LoVo (cell line): Measurements from ENCODE around the gene FAM110C.
"Not testable (repeated sequence)": the region's sequence is repeated elsewhere in the genome, so short reads cannot be mapped to it uniquely, and the experiment has no call there.

Experiments used
- DNase-seq: peaks from one replicate; pipeline ENCODE4 v3.0.0-alpha.2; 2016; ENCODE audit warnings: low spot score

FAM110C gene

GRCh38 chr2:46471-47345 is at the start of gene FAM110C:
TSS of gene FAM110C (minus strand) at chr2:46505. CDS start at chr2:46385, 120 bp downstream.
- DNase-seq, result peak; percentile 53

GRCh38 chr2:92326-92725 is 46.0 kb upstream of the FAM110C start:
- no peak for DNase-seq

DNA sequence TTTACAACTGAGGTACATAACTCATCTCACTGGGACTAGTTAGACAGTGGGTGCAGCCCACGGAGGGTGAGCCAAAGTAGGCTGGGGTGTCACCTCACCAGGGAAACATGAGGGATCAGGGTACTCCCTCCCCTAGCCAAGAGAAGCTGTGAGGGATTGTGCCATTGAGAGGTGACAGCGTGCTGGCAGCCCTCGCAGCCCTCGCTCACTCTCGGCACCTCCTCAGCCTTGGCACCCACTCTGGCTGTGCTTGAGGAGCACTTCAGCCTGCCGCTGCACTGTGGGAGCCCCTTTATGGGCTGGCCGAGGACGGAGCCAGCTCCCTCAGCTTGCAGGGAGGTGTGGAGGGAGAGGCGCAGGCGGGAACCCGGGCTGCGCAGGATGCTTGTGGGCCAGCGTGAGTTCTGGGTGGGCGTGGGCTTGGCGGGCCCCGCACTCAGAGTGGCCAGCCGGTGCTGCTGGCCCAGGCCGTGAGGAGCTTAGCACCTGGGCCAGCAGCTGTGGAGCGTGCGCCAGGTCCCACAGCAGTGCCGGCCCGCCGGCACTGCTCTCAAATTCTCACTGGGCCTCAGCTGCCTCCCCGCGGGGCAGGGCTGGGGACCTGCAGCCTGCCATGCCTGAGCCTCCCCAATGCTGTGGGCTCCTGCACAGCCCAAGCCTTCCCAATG is 44.5 kb upstream of the FAM110C start:
- DNase-seq, result no peak

DNA sequence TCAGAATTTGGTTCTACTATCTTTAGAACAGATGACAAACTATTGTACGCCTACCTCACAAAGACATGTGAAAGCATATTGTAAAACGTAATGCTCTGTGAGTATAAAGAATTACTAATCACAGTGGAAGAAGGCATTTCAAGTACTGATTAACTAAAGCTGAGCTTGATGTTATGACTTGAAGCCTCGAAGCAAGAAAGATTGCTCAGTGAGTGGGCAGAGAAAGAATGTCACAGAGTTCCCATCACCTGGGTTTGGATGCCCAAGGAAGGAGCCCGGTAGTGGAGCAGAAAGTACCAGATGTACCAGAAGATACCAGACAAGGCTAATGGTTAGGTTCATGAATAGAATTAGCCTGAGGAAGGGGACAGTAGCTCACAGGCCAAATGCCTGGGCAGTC is 39.5 kb upstream of the FAM110C start:
- no peak for DNase-seq

GRCh38 chr2:84121-84520 is 37.8 kb upstream of the FAM110C start:
- DNase-seq, result no peak

DNA sequence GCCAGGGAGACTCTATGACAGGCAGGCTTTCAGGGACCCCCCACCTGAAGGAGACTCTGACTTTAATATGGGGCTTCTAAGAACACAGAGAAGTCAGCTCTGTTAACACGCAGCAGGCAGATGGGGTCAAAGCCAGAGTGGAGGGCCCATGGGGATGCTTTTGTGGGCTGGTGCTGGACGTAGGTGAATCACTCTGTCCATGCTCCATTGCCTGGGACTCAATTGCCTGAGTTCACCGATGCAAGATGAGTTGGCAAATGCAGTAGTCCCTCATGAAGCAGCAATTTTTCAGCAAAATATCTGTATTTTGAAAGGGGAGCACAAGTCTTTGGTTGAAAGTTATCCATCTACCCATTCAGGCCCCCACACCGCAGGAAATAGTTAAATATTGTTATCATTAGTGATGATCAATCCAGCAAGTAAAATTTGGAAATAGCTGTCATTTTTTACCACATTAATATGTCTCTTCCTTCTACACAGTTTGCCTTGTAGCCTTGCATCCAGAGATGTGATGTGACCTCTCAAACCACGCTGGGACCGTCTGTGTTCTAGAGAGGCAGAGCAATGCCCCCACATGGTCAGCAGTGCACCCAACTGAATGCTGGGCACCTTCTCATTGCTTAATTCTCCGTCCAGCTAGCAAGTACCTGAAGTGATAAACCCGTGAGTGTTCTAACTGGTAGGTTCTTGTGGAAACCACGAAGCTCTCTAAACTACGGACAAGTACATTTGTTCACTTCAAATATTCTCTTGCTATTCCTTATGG is 34.8 kb upstream of the FAM110C start:
- no peak for DNase-seq

DNA sequence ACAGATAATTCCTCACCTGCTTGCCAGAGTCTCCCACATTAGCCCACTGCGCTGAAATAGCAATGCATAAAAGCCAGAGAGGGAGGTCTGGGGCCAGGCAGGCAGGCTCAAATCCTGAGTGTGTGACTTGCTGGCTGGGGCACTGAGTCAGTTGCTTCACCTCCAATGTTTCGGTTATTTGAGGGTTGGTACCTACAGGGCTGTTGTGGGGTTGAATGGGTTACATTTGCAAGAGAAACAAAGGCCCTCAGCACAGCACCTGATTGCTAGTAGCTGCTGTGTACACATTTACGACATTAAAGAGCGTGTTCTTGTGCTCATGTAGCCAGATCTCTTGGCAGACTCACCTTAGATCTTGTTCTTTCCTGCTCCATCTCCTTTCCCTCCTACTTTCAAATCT is 34.1 kb upstream of the FAM110C start:
- no peak for DNase-seq

- no peak for DNase-seq
These were observed 25.2 kb upstream of the FAM110C start for GRCh38 chr2:71309-72035.

DNA sequence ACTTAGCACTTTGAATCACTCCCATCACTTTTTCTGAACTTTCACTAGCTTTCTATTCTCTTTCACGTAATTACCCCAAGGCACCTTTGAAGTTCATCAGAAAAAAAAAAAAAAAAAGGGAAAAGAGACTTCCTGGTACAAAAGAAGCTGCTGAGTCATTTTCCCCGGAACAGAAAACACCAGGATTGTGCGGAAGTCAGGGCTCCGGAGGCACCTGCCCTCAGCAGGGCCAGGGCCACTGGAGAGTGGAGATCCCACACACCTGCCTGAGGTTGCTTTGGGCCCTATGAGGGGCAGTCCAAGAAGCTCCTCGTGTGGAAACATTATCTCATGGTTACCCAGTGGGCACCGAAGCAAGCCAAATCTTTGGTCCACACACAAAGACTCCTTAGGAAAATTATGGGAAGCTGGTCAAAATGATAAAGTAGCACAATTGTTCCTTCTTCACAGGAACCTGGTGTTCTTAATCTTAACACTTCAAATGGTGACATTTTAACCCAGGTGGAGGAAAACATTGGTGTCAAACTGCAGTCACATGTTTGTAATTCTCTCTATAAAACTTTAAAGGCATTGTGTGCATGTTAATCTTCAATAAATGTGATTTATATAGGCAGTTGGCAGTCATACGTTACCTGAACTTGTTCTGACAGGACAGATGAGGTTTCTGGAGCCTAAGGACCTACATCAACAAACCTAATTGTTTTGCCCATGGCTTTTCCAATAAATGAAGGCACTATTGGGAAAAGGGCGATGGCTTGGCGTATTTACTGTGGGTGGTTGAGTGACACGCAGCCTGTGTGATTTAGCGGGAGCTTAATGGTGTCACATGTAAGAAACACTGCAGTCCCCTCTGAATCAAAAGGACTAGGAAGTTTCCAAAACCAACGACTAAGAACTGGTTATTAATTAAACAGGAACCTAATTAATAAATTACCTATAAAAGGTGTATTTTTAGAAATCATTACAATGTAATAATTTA is 23.4 kb upstream of the FAM110C start:
- peak; percentile 57 for DNase-seq

DNA sequence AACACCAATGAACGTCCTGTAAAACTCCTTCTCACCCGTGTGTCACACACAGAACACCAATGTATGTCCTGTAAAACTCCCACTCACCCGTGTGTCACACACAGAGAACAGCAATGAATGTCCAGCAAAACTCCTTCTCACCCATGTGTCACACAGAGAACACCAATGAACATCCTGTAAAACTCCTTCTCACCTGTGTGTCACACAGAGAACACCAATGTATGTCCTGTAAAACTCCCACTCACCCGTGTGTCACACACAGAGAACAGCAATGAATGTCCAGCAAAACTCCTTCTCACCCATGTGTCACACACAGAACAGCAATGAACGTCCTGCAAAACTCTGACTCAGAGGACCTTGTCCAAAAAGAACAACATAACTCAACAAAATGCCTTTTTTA is 22.3 kb upstream of the FAM110C start:
- DNase-seq, result not testable (repeated sequence)

DNA sequence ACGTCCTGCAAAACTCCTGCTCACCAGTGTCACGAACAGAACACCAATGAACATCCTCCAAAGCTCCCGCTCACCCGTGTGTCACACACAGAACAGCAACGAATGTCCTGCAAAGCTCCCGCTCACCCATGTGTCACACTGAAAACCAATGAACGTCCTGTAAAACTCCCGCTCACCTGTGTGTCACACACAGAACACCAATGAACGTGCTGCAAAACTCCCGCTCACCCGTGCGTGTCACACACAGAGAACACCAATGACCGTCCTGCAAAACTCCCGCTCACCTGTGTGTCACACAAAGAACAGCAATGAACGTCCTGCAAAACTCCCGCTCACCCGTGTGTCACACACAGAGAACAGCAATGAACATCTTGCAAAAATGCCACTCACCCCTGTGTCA is 20.5 kb upstream of the FAM110C start:
- DNase-seq, result no peak

DNA sequence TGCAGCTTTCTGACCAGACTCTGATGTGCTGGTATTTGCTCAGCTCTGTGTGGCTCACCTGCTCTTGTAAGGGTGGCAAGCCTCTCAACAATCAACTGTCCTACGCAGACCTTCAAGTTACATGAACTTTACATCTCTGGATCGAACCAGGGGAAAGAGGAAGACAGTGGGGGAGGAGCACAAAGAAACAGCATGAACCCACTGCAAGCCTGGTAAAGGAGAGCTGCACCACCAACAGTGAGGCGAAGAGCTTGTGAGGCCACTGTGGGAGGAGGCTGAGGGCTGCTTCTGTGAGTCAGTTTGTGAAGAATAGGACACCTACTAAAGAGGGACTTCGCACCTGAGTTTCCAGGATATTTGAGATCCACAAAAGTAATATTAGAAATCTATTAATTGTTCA is 18.8 kb upstream of the FAM110C start:
- DNase-seq, result no peak

DNA sequence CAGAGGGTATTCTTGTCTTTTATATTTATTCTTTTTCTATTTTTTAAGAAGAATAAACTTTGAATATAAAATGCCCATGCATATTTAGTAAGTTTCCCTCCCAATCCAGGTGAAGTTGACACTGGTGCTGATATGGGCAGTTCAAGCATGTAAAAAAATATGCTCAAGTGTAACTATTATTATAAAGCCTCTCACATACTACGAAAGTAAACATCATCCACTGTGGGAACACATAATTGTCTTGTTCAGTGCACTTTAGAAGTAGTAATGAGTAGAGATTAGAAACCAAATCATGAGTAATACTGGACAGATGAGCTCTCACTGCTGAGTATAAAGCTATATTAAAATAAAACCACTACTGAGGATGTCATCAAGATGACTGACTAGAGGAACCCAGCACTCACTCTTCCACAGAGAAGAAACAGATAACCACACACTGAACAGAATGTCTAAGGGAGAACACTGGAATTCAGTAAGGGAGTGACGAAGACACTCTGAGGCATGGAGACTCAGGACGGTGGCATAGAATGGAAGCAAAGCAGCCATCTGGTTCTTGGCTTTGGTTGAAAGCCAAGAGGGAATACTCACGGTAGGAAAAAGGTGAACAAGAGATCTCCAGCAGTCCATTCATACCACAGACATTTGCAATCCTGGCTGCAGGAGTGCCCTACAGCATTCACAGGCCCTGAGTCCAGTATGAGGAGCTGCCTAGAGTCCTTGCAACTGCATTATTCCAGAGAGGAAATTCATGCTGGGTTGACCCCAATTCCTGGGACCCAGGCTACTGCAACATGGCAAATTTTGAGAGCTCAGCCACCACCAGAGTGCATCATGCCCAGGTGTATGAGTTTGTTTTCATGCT is 9.5 kb upstream of the FAM110C start:
- DNase-seq, result no peak

GRCh38 chr2:51613-52012 is 5.3 kb upstream of the FAM110C start:
- DNase-seq, result no peak

DNA sequence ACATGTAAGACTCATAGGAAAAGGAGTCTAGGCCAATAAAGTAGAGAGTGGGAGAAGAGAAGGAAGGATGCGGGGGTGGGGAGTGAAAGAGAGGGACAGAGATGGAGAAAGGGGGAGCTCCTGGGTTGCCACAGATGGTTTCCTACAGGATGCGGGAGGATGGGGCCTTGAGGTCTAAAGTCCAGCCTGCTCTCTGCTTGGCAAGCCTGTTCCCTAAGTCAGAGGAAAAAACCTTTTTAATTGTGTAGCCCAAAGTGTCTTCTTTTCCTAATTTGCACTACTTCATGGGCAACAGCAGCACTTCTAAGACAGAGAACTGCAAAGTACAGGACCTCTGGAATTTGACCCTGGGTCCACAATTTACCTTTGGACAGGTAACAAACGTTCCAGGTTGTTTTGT is 1.4 kb upstream of the FAM110C start:
- DNase-seq, result no peak

- no peak for DNase-seq
These were observed 1.0 kb upstream of the FAM110C start for GRCh38 chr2:47346-47725.

GRCh38 chr2:46131-46470 is 204 bp downstream of the FAM110C start:
- DNase-seq, result no peak

GRCh38 chr2:45342-46130 is 769 bp downstream of the FAM110C start:
- no peak for DNase-seq

DNA sequence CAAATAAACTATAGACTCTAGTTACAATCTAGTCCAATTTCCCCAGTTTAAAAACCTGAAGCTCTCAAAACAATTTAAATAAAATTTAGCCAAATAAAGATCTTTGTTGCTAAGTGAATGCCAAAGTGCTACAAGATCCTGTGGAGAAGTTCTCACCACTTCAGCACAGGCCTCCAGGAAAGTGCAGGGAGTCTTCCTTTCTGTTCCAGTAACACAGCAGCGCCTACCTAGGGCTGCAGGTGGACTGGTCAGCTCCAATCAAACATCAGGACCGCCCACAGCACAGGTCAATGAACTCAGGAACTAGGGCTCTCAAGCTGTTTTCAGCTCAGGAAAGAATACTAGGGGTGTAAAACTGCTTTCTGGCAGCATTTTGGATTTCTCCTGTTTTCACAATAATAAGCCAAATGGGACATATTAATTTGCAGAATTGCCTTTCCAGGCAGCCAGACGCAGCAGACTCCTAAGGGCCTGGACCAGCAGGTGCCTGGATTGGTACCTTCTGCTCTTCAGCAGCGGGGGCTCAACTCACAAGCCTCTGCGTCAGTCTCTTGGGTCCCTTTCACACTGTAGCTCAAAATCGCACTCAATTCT is 1.5 kb downstream of the FAM110C start:
- no peak for DNase-seq
